ENCODE measurements around the gene NEFH.

The NEFH gene

GRCh38 chr22:29512031-29512430 is 32.0 kb downstream of the NEFH start:
- TF ChIP-seq NFIC (IDR thresholded peaks at IDR 0.05) (no peak), USF1 (IDR thresholded peaks at IDR 0.05) (no peak), REST (IDR thresholded peaks at IDR 0.05; ENCODE audit: low read depth) (no peak), FOXM1 (IDR thresholded peaks at IDR 0.05; ENCODE audit: borderline replicate concordance, low read depth) (no peak), TCF12 (IDR thresholded peaks at IDR 0.05; ENCODE audit: low read depth) (no peak), EGR1 (IDR thresholded peaks at IDR 0.05) (no peak), MAX (IDR thresholded peaks at IDR 0.05) (no peak)

GRCh38 chr22:29517215-29517908 is 37.3 kb downstream of the NEFH start:
- no peak for TF ChIP-seq NFIC (IDR thresholded peaks at IDR 0.05)
- TF ChIP-seq REST (IDR thresholded peaks at IDR 0.05; ENCODE audit: low read depth): no peak
- no peak for TF ChIP-seq CREB1 (IDR thresholded peaks at IDR 0.05; ENCODE audit: low read depth)
- no peak for TF ChIP-seq RAD21 (IDR thresholded peaks at IDR 0.05; ENCODE audit: low read depth)
- no peak for TF ChIP-seq EGR1 (IDR thresholded peaks at IDR 0.05)
- TF ChIP-seq TCF12 (IDR thresholded peaks at IDR 0.05; ENCODE audit: low read depth): no peak
- no peak for TF ChIP-seq TEAD4 (IDR thresholded peaks at IDR 0.05)
- no peak for TF ChIP-seq FOXM1 (IDR thresholded peaks at IDR 0.05; ENCODE audit: borderline replicate concordance, low read depth)
- TF ChIP-seq USF1 (IDR thresholded peaks at IDR 0.05): no peak
- no peak for TF ChIP-seq ZBTB7A (IDR thresholded peaks at IDR 0.05; ENCODE audit: low read depth)
- TF ChIP-seq YY1 (IDR thresholded peaks at IDR 0.05; ENCODE audit: low read depth): no peak
- no peak for TF ChIP-seq MAX (IDR thresholded peaks at IDR 0.05)
- TF ChIP-seq TAF1 (IDR thresholded peaks at IDR 0.05; ENCODE audit: low read depth): no peak
- TF ChIP-seq EP300 (IDR thresholded peaks at IDR 0.05; ENCODE audit: borderline replicate concordance): no peak
- TF ChIP-seq CEBPB (IDR thresholded peaks at IDR 0.05): no peak

- no peak for TF ChIP-seq TCF12 (IDR thresholded peaks at IDR 0.05; ENCODE audit: low read depth)
- no peak for TF ChIP-seq EP300 (IDR thresholded peaks at IDR 0.05; ENCODE audit: borderline replicate concordance)
- TF ChIP-seq NFIC (IDR thresholded peaks at IDR 0.05): no peak
- no peak for TF ChIP-seq ZBTB7A (IDR thresholded peaks at IDR 0.05; ENCODE audit: low read depth)
- no peak for TF ChIP-seq REST (IDR thresholded peaks at IDR 0.05; ENCODE audit: low read depth)
- no peak for TF ChIP-seq FOXM1 (IDR thresholded peaks at IDR 0.05; ENCODE audit: borderline replicate concordance, low read depth)
- TF ChIP-seq RAD21 (IDR thresholded peaks at IDR 0.05; ENCODE audit: low read depth): no peak
- TF ChIP-seq CREB1 (IDR thresholded peaks at IDR 0.05; ENCODE audit: low read depth): no peak
- TF ChIP-seq TAF1 (IDR thresholded peaks at IDR 0.05; ENCODE audit: low read depth): no peak
Observed at GRCh38 chr22:29518427-29518826, 38.4 kb downstream of the NEFH start.

- no peak for TF ChIP-seq MAX (IDR thresholded peaks at IDR 0.05)
- no peak for TF ChIP-seq CEBPB (IDR thresholded peaks at IDR 0.05)
- TF ChIP-seq FOXM1 (IDR thresholded peaks at IDR 0.05; ENCODE audit: borderline replicate concordance, low read depth): no peak
- TF ChIP-seq EGR1 (IDR thresholded peaks at IDR 0.05): no peak
- no peak for TF ChIP-seq RAD21 (IDR thresholded peaks at IDR 0.05; ENCODE audit: low read depth)
- TF ChIP-seq ZBTB7A (IDR thresholded peaks at IDR 0.05; ENCODE audit: low read depth): no peak
- TF ChIP-seq NFIC (IDR thresholded peaks at IDR 0.05): no peak
- no peak for TF ChIP-seq TAF1 (IDR thresholded peaks at IDR 0.05; ENCODE audit: low read depth)
- TF ChIP-seq CREB1 (IDR thresholded peaks at IDR 0.05; ENCODE audit: low read depth): no peak
Observed at GRCh38 chr22:29519996-29520395, 40.0 kb downstream of the NEFH start.
